Left ventricle myocardium inferior (tissue), 1 donor: ENCODE measurements around the gene MICAL1. TPM values are rescaled to one million over a fixed set of nuclear protein-coding genes. Genes with fewer than 3 reads are reported as not detected.

Source experiments
- DNase-seq: peaks from one replicate; pipeline ENCODE4 v3.0.0-alpha.2; 2020
- H3K27ac ChIP-seq: fragments of 200-600 bp; replicated peaks from 2 replicates; pipeline ENCODE4 v1.8.0; 2021
- H3K27me3 ChIP-seq: fragments of 200-600 bp; 2 replicates; pipeline ENCODE4 v1.8.0; 2021; ENCODE audit warnings: low read depth
- H3K36me3 ChIP-seq: fragments of 200-600 bp; 2 replicates; pipeline ENCODE4 v1.8.0; 2021
- H3K4me1 ChIP-seq: fragments of 200-600 bp; 2 replicates; pipeline ENCODE4 v1.8.0; 2021
- H3K4me3 ChIP-seq: fragments of 200-600 bp; 2 replicates; pipeline ENCODE4 v1.8.0; 2021; ENCODE audit warnings: mild to moderate bottlenecking, moderate library complexity
- H3K9me3 ChIP-seq: fragments of 200-600 bp; replicated peaks from 2 replicates; pipeline ENCODE4 v1.8.0; 2021
- intact Hi-C: fragments of 100-400 bp; cut with micrococcal nuclease; formaldehyde crosslinking; loops from one replicate; pipeline ENCODE4 v1.11.0; 2022
- total RNA-seq: library from RNA; stranded (reverse); fragmentation: NEBNext Ultra II Directional; extraction: Animal tissue kit (Norgen Biotek cat#: 25700); gene quantifications from one replicate; pipeline ENCODE4 v1.2.1, GENCODE V29; 2021
- TF ChIP-seq, protein P1 (sequence below): fragments of 200-600 bp; IDR thresholded peaks from 2 replicates; pipeline ENCODE4 v1.8.0; 2021; ENCODE audit warnings: antibody characterized with exemption, mild to moderate bottlenecking, borderline replicate concordance
- donor health status: DM: no; HTN: yes; CAD: no; lungs with severe emphysema.

Gene MICAL1
- total RNA-seq, 1 donor from 2014 or later, result 5.6 TPM

DNA sequence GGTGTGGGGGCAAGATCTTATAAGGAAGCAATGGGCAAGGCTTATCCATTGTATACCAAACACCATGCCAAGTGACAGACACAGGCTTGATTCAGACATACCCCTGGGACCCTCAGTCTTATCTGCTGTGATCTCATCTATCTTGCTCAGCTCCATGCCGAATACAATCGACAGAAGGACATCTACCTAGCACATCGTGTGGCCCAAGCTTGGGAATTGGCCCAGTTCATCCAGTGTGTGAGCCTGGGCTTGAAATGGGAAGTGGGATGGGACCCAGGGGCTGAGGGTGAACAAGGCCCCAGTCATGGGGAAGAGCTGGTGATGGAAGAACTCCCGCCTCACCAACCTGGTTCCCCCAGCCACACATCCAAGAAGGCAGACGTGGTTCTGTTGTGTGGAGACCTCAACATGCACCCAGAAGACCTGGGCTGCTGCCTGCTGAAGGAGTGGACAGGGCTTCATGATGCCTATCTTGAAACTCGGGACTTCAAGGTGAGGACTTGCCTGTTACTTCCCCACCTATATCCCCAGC is 13.1 kb downstream of the MICAL1 start:
- H3K4me1 ChIP-seq, result peaks cover 28% of the 10 kb centered on the region
- no peak for DNase-seq
- no peaks in the 10 kb centered on the region for H3K9me3 ChIP-seq
- no peak overlapping the region for H3K4me3 ChIP-seq
- no peaks in the 10 kb centered on the region for H3K27me3 ChIP-seq
- no peak overlapping the region for H3K27ac ChIP-seq
- TF ChIP-seq, protein P1, sequence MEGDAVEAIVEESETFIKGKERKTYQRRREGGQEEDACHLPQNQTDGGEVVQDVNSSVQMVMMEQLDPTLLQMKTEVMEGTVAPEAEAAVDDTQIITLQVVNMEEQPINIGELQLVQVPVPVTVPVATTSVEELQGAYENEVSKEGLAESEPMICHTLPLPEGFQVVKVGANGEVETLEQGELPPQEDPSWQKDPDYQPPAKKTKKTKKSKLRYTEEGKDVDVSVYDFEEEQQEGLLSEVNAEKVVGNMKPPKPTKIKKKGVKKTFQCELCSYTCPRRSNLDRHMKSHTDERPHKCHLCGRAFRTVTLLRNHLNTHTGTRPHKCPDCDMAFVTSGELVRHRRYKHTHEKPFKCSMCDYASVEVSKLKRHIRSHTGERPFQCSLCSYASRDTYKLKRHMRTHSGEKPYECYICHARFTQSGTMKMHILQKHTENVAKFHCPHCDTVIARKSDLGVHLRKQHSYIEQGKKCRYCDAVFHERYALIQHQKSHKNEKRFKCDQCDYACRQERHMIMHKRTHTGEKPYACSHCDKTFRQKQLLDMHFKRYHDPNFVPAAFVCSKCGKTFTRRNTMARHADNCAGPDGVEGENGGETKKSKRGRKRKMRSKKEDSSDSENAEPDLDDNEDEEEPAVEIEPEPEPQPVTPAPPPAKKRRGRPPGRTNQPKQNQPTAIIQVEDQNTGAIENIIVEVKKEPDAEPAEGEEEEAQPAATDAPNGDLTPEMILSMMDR, result no peak
- intact Hi-C loops, result no loop called here
- H3K36me3 ChIP-seq, result peaks cover 30% of the 10 kb centered on the region

DNA sequence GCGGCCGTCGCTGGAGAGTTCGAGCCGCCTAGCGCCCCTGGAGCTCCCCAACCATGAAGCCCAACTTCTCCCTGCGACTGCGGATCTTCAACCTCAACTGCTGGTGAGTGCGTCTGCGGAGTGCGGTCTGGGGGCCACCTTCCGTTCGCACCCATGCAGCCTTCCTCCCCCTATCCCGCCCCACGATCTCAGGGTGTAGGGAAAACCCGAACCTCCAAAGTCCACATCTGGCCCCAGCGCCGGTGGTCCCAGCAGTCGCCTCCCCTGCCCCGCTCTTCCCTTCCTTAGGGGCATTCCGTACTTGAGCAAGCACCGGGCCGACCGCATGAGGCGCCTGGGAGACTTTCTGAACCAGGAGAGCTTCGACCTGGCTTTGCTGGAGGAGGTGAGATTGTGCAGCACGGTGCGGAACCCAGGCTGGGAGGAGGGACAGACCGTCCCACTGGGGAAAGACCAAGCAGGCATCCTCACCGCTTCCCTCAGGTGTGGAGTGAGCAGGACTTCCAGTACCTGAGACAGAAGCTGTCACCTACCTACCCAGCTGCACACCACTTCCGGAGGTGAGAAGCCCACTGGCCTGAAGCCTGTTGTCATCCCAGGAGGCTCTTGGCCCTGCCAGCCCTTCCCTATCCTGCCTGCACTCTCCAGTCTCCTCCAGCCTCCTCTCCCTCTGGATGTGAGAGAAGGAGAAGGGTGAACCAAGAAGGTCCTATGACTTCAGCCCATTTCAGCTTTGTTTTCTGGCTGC is 14.3 kb downstream of the MICAL1 start:
- Histone ChIP-seq H3K27ac (peak overlapping the region; percentile 84), H3K9me3 (no peaks in the 10 kb centered on the region), H3K4me3 (peak overlapping the region; percentile 89), H3K4me1 (peaks cover 28% of the 10 kb centered on the region), H3K36me3 (peaks cover 26% of the 10 kb centered on the region), H3K27me3 (no peaks in the 10 kb centered on the region)
- intact Hi-C loops, result no loop called here
- DNase-seq, result peak; percentile 43
- TF ChIP-seq, protein P1, result no peak

DNA sequence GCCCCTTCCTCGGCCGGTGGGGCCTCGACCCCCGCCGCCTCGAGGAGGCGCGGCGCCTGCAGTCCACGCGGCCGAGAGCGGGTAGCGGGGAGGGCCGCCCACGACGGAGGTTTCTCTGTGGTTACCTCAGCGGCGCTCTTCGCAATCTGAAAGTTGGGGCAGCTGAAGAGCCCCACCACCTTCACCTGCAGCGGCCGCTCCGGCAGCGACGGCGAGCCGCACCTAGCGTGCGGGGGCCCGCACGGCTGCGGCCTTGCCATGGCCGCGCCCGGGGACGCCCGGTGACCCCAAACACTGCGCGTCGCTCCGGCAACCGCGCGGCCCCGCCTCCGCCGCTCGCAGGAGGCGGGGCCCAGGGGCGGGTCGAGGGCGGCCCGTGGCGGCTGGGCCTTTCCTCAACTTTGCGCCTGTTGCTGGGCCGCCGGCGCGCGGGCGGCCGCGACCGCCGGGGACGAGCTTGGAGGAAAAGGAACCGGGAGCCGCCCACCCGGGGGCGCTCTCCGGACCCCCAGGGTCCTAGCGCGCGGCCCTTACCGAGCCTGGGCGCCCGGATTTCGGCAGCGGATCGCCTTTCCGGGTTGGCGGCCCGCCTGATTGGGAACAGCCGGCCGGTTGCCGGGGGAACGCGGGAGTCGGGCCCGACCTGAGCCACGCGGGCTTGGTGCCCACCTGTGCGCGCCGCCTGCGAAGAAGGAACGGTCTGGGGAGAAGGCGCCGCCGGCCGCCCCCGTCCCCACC is 15.1 kb downstream of the MICAL1 start, which contains the start of the genes PPIL6 and SMPD2:
TSS of gene PPIL6 (minus strand) at position 298 of the 738 bp plus-strand sequence. CDS start at position 260, 38 bp downstream.
TSS of gene SMPD2 (plus strand) at position 394 of the 738 bp plus-strand sequence. CDS start 398 bp downstream, outside the sequence.
- H3K4me3 ChIP-seq, result peak within 1 kb of the TSS; percentile 89
- DNase-seq, result peak; percentile 90
- TF ChIP-seq, protein P1, result peak; percentile 45
- peak within 1 kb of the TSS; percentile 84 for H3K27ac ChIP-seq
- H3K9me3 ChIP-seq, result no peaks in the 10 kb centered on the region
- no peaks in the 10 kb centered on the region for H3K27me3 ChIP-seq
- H3K36me3 ChIP-seq, result peaks cover 20% of the 10 kb centered on the region
- H3K4me1 ChIP-seq, result peaks cover 28% of the 10 kb centered on the region
- intact Hi-C loops, result no loop called here

DNA sequence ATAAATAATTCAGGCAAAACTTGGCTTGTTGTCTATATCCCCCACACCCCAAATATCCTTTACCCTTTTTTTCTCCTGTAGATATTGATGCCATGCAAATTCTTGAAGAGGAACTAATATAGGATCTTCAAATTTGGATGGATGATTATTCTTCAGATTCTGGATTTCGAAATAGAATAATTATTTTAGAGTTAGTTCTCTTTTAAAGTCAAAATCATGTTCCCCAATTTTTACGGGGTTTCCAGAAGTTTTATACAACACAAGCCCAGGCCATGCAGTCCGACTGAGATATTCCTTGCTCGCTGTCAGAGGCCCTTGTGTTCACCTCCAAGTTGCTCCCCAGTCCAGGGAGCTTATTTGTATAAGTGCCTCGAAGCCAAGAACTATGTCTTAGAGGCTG is 19.5 kb downstream of the MICAL1 start:
- Histone ChIP-seq H3K9me3 (no peaks in the 10 kb centered on the region), H3K27ac (no peak overlapping the region), H3K4me3 (no peak overlapping the region), H3K4me1 (peaks cover 15% of the 10 kb centered on the region), H3K36me3 (no peaks in the 10 kb centered on the region), H3K27me3 (no peaks in the 10 kb centered on the region)
- TF ChIP-seq, protein P1, result no peak
- DNase-seq, result no peak
- intact Hi-C loops, result no loop called here

DNA sequence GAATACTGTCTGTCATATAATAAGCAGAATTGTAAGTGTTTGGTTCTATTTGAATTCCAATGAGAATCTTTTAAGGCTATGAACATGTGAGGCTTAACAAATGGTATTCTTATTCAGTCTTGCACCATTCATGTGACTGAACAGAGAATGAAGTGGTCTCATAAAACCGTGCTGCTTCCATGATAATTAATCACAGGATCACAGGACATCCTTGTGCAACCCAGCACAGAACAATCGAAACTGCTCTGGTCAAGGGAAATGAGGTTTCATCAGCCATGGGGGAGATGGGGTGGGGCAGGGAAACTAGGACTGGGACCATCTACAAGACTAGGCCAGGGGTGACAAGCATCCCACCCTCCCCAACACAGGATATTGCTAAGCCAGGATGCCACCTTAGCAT is 21.1 kb downstream of the MICAL1 start:
- Histone ChIP-seq H3K9me3 (no peaks in the 10 kb centered on the region), H3K36me3 (no peaks in the 10 kb centered on the region), H3K27me3 (no peaks in the 10 kb centered on the region), H3K4me3 (no peak overlapping the region), H3K4me1 (peaks cover 10% of the 10 kb centered on the region), H3K27ac (no peak overlapping the region)
- intact Hi-C loops, result no loop called here
- TF ChIP-seq, protein P1, result no peak
- no peak for DNase-seq
